Right atrium auricular region (tissue), 2 donors: ENCODE results near the gene PLXNA1. TPM values are rescaled to one million over a fixed set of nuclear protein-coding genes. Genes with fewer than 3 reads are reported as not detected.

Experiments
- DNase-seq: peaks from one replicate; pipeline ENCODE4 v3.0.0-alpha.2; 2019; ENCODE audit warnings: low spot score
- H3K27ac ChIP-seq, 2 donors: fragments of 200-600 bp; sonication (generic); 1 replicate in 1 of 2; 2 replicates in 1 of 2; pipeline ENCODE4 v1.5.1; 2016 to 2019
- H3K27me3 ChIP-seq, 2 donors: fragments of 200-600 bp; sonication (generic); one replicate each; pipeline versions ENCODE4 v1.5.1 to v1.6.0; 2017 to 2019
- H3K36me3 ChIP-seq: fragments of 200-600 bp; sonication (generic); one replicate; pipeline ENCODE4 v1.5.1; 2016
- H3K4me1 ChIP-seq, 2 donors: fragments of 200-600 bp; sonication (generic); one replicate each; pipeline versions ENCODE4 v1.5.1 to v1.6.0; 2017 to 2019
- H3K4me3 ChIP-seq, 2 donors: fragments of 200-600 bp; sonication (generic); 1 replicate in 1 of 2; 2 replicates in 1 of 2; pipeline ENCODE4 v1.5.1; 2017 to 2019; ENCODE audit warnings: mild to moderate bottlenecking in 1 of 2, moderate library complexity in 1 of 2
- H3K9me3 ChIP-seq, 2 donors: fragments of 200-600 bp; sonication (generic); one replicate each; pipeline ENCODE4 v1.5.1; 2019
- total RNA-seq, 2 donors: library from RNA; depleted of rRNA; stranded (reverse); fragments of >200 nt; gene quantifications; one replicate each; pipeline ENCODE4 v1.1.0, GENCODE V29; 2016
- TF ChIP-seq, protein P1 (sequence below), 2 donors: fragments of 200-600 bp; sonication (generic); IDR thresholded peaks; one replicate each; pipeline ENCODE4 v1.5.1; 2019; ENCODE audit warnings: antibody characterized with exemption in 2 of 2

Gene PLXNA1
- total RNA-seq, 2 donors from 2014 or later, result 22.9 to 23.3 TPM

DNA sequence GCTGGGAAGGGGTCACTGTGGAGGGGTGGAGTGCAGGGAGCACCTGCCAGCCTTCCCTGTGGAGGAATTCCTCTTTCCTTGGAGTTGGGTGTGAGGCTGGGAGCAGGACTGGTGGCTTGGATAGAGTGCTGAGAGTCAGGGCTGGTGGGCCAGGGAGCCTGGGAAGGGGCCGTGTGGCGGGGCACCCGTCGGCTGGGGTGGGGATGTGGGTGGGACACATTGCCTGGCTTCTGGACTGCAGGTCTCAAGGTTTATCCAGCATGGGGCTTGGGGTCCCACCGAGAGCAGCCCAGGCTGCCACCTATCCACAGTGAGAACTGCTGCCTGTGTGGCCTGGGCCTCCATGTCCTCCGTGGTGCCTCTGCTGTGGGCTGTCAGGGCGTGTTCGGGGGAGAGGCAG lies 4.7 kb downstream of the PLXNA1 start:
- no peak for DNase-seq
- Histone ChIP-seq H3K4me1 (peaks cover 0 to 51% of the 10 kb centered on the region in 2 donors), H3K27ac (no peak overlapping the region), H3K27me3 (no peaks in the 10 kb centered on the region), H3K36me3 (peaks cover 10% of the 10 kb centered on the region), H3K4me3 (no peak overlapping the region), H3K9me3 (no peaks in the 10 kb centered on the region)
- TF ChIP-seq, protein P1, sequence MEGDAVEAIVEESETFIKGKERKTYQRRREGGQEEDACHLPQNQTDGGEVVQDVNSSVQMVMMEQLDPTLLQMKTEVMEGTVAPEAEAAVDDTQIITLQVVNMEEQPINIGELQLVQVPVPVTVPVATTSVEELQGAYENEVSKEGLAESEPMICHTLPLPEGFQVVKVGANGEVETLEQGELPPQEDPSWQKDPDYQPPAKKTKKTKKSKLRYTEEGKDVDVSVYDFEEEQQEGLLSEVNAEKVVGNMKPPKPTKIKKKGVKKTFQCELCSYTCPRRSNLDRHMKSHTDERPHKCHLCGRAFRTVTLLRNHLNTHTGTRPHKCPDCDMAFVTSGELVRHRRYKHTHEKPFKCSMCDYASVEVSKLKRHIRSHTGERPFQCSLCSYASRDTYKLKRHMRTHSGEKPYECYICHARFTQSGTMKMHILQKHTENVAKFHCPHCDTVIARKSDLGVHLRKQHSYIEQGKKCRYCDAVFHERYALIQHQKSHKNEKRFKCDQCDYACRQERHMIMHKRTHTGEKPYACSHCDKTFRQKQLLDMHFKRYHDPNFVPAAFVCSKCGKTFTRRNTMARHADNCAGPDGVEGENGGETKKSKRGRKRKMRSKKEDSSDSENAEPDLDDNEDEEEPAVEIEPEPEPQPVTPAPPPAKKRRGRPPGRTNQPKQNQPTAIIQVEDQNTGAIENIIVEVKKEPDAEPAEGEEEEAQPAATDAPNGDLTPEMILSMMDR (IDR thresholded peaks at IDR 0.05), result no peak

DNA sequence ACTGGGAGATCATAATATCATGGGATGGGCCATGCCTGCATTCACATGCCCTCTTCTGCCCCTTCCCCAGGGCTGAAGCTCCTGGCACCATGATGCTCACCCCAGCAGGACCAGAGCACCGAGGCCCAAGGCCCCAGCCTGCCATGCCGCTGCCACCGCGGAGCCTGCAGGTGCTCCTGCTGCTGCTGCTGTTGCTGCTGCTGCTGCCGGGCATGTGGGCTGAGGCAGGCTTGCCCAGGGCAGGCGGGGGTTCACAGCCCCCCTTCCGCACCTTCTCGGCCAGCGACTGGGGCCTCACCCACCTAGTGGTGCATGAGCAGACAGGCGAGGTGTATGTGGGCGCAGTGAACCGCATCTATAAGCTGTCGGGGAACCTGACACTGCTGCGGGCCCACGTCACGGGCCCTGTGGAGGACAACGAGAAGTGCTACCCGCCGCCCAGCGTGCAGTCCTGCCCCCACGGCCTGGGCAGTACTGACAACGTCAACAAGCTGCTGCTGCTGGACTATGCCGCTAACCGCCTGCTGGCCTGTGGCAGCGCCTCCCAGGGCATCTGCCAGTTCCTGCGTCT lies 5.6 kb downstream of the PLXNA1 start:
- Histone ChIP-seq H3K36me3 (peaks cover 10% of the 10 kb centered on the region), H3K9me3 (no peaks in the 10 kb centered on the region), H3K4me1 (peaks cover 0 to 59% of the 10 kb centered on the region in 2 donors), H3K27ac (no peak overlapping the region), H3K27me3 (no peaks in the 10 kb centered on the region), H3K4me3 (no peak overlapping the region)
- TF ChIP-seq, protein P1 (IDR thresholded peaks at IDR 0.05), result no peak
- DNase-seq, result no peak

DNA sequence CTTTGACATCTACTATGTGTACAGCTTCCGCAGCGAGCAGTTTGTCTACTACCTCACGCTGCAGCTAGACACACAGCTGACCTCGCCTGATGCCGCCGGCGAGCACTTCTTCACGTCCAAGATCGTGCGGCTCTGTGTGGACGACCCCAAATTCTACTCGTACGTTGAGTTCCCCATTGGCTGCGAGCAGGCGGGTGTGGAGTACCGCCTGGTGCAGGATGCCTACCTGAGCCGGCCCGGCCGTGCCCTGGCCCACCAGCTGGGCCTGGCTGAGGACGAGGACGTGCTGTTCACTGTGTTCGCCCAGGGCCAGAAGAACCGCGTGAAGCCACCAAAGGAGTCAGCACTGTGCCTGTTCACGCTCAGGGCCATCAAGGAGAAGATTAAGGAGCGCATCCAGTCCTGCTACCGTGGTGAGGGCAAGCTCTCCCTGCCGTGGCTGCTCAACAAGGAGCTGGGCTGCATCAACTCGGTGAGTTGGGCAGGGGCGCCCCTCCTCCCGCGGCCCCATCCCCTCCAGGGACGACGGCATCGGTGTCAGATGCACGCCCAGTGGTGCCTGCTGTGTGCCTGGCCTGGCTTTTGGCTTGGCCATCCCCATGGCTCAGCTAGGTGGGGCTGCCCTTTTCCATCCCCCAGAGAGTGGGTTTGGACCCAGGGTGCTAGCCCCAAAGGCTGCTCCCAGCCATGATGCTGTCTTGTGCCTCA lies 6.6 kb downstream of the PLXNA1 start:
- peaks cover 0 to 59% of the 10 kb centered on the region in 2 donors for H3K4me1 ChIP-seq
- no peak overlapping the region for H3K4me3 ChIP-seq
- H3K9me3 ChIP-seq, result no peaks in the 10 kb centered on the region
- no peak overlapping the region for H3K27ac ChIP-seq
- no peak for DNase-seq
- TF ChIP-seq, protein P1 (IDR thresholded peaks at IDR 0.05), result no peak
- H3K36me3 ChIP-seq, result peaks cover 10% of the 10 kb centered on the region
- no peaks in the 10 kb centered on the region for H3K27me3 ChIP-seq

DNA sequence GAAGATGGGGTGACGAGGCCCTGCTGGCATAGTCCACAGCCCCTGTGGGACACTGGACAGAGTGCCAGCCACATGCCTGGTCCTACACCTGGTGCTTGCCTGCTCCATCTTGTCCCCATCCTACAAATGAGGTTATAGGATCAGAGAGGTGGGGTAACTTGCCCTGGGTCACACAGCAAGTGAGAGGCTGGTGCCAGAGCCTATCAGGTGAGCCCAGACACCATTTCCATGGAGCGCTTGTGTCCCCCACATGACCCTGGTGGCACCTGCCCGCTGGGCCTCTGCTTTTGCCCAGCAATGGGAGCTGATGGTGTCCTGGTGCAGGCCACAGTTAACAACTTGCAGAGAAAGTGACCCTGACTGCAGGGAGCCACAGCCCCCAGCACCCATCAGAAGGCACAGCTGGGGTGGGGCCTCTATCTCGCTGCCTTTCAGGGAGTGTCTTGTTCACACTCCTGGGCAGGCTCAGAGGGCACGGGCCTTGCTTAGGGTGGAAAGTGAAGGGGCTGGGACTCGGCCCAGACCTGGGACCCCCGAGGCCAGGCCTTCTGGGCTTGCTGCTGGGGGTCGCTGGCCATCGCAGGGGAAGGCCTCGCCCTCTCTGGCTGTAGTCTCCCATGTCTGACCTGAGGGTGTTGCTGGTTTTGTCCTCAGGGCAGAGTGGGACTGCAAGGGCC lies 7.2 kb downstream of the PLXNA1 start:
- Histone ChIP-seq H3K9me3 (no peaks in the 10 kb centered on the region), H3K4me1 (peaks cover 0 to 60% of the 10 kb centered on the region in 2 donors), H3K27me3 (no peaks in the 10 kb centered on the region), H3K4me3 (no peak overlapping the region), H3K27ac (no peak overlapping the region), H3K36me3 (peaks cover 10% of the 10 kb centered on the region)
- DNase-seq, result no peak
- TF ChIP-seq, protein P1 (IDR thresholded peaks at IDR 0.05), result no peak

DNA sequence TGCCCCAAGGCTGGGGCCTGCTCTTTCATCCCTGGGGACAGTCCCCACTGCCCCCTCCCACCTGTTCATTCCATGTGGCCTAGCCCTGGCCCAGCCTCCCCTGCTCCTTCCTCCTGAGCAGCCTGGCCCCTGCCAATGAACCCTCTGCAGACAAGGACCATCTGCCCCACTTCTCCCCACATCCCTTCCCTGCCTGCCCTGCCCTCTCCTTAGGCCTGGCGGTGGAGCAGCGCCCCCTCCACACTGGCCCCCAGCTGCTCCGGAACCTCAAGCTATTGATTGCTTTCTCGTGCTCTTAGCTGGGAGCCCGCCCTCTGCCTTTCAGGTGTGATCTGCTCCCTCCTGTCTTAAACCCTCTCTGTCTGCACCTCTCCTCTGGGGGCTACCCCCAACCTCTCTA lies 8.0 kb downstream of the PLXNA1 start:
- no peak overlapping the region for H3K4me3 ChIP-seq
- H3K4me1 ChIP-seq, result peaks cover 0 to 55% of the 10 kb centered on the region in 2 donors
- TF ChIP-seq, protein P1 (IDR thresholded peaks at IDR 0.05), result no peak
- no peak for DNase-seq
- no peaks in the 10 kb centered on the region for H3K9me3 ChIP-seq
- H3K27ac ChIP-seq, result no peak overlapping the region
- H3K36me3 ChIP-seq, result peaks cover 10% of the 10 kb centered on the region
- H3K27me3 ChIP-seq, result no peaks in the 10 kb centered on the region
